PC-3 (cell line): ENCODE measurements around the gene KLHL9. TPM values are rescaled to one million over a fixed set of nuclear protein-coding genes. Genes with fewer than 3 reads are reported as not detected.
"Not testable (repeated sequence)": the region's sequence is repeated elsewhere in the genome, so short reads cannot be mapped to it uniquely, and the experiment has no call there.

Experiments used
- ATAC-seq: fragments of 200-7000 bp; cut with Tn5 transposase; 2 replicates; pipeline ENCODE4 v1.9.1; 2020; ENCODE audit warnings: mild to moderate bottlenecking, moderate library complexity
- BruUV-seq: library from RNA; stranded (reverse); fragments of 400-500 nt; replicated peaks from 2 replicates; lab custom pipeline; 2021; lab: Mats Ljungman, UMichigan
- CTCF ChIA-PET: fragments of 300-600 bp; sonication (Branson Sonifier 250); formaldehyde crosslinking; loops from one replicate; lab custom pipeline; 2022; ENCODE audit warnings: antibody characterized with exemption; lab: Charles Lee
- POLR2A ChIA-PET: fragments of 300-600 bp; sonication (Branson Sonifier 250); formaldehyde crosslinking; loops from one replicate; lab custom pipeline; 2022; ENCODE audit warnings: antibody characterized with exemption; ENCODE audit not compliant: unreplicated experiment; lab: Charles Lee
- DNase-seq: peaks from one replicate; pipeline ENCODE4 v3.0.0-alpha.2; 2015
- H2AFZ ChIP-seq: fragments of 300-600 bp; sonication (generic); 2 replicates; pipeline ENCODE4 v1.6.0; 2016; ENCODE audit warnings: antibody characterized with exemption, low read length
- H3F3A ChIP-seq: fragments of 300-600 bp; sonication (generic); one replicate; pipeline ENCODE4 v1.6.0; 2017; ENCODE audit warnings: antibody characterized with exemption, low read length, control low read depth, mild to moderate bottlenecking; ENCODE audit not compliant: unreplicated experiment
- H3K27ac ChIP-seq: fragments of 300-600 bp; sonication (generic); 2 replicates; pipeline ENCODE4 v1.5.1; 2016; ENCODE audit warnings: mild to moderate bottlenecking, low read length
- H3K27me3 ChIP-seq: fragments of 300-600 bp; sonication (generic); 2 replicates; pipeline ENCODE4 v1.6.1; 2016; ENCODE audit warnings: low read length, mixed read lengths
- H3K36me3 ChIP-seq: fragments of 300-600 bp; sonication (generic); 2 replicates; pipeline ENCODE4 v1.6.1; 2016; ENCODE audit warnings: low read depth, mixed run types, low read length, mixed read lengths
- H3K4me1 ChIP-seq: fragments of 300-600 bp; sonication (generic); 2 replicates; pipeline ENCODE4 v1.5.1; 2016; ENCODE audit warnings: low read length; ENCODE audit not compliant: insufficient read depth
- H3K4me2 ChIP-seq: fragments of 300-600 bp; sonication (generic); 2 replicates; pipeline ENCODE4 v1.6.0; 2016; ENCODE audit warnings: low read length
- H3K4me3 ChIP-seq: fragments of 300-600 bp; sonication (generic); 2 replicates; pipeline ENCODE4 v1.5.1; 2016; ENCODE audit warnings: mild to moderate bottlenecking, low read length, mixed read lengths
- H3K79me2 ChIP-seq: fragments of 300-600 bp; sonication (generic); 2 replicates; pipeline ENCODE4 v1.6.1; 2017; ENCODE audit warnings: low read length, mixed read lengths
- H3K9ac ChIP-seq: fragments of 300-600 bp; sonication (generic); 2 replicates; pipeline ENCODE4 v1.6.0; 2016; ENCODE audit warnings: mild to moderate bottlenecking, low read length
- H3K9me2 ChIP-seq: fragments of 300-600 bp; sonication (generic); replicated peaks from 2 replicates; pipeline ENCODE4 v1.6.1; 2016; ENCODE audit warnings: mixed run types, low read length, mixed read lengths
- H3K9me3 ChIP-seq: fragments of 300-600 bp; sonication (generic); 2 replicates; pipeline ENCODE4 v1.6.1; 2016; ENCODE audit warnings: low read length, mixed read lengths
- H4K20me1 ChIP-seq: fragments of 300-600 bp; sonication (generic); 2 replicates; pipeline ENCODE4 v1.6.1; 2016; ENCODE audit warnings: low read length, mixed read lengths
- EZH2 ChIP-seq: fragments of 300-600 bp; sonication (generic); IDR thresholded peaks from one replicate; pipeline ENCODE4 v1.6.1; 2017; ENCODE audit warnings: antibody characterized with exemption, mild to moderate bottlenecking, low read length; ENCODE audit not compliant: unreplicated experiment
- EZH2phosphoT487 ChIP-seq: fragments of 300-600 bp; sonication (generic); IDR thresholded peaks from 2 replicates; pipeline ENCODE4 v1.6.1; 2018; ENCODE audit warnings: mild to moderate bottlenecking, antibody characterized with exemption, low read length, borderline replicate concordance
- intact Hi-C: fragments of 100-400 bp; cut with micrococcal nuclease; formaldehyde crosslinking; loops from 2 replicates; pipeline ENCODE4 v1.9.0; 2023
- total RNA-seq: library from RNA; depleted of rRNA; stranded (reverse); fragments of >200 nt; gene quantifications from 2 replicates; pipeline ENCODE4 v1.2.3, GENCODE V29; 2014
- TF ChIP-seq, protein P1 (sequence below): fragments of 300-600 bp; sonication (generic); conservative IDR thresholded peaks from 2 replicates; pipeline ENCODE4 v1.5.1; 2017; ENCODE audit warnings: antibody characterized with exemption, low read depth, mild to moderate bottlenecking, low read length

Gene KLHL9
- total RNA-seq, 1 experiment from 2014 or later, result 11.2 TPM

DNA sequence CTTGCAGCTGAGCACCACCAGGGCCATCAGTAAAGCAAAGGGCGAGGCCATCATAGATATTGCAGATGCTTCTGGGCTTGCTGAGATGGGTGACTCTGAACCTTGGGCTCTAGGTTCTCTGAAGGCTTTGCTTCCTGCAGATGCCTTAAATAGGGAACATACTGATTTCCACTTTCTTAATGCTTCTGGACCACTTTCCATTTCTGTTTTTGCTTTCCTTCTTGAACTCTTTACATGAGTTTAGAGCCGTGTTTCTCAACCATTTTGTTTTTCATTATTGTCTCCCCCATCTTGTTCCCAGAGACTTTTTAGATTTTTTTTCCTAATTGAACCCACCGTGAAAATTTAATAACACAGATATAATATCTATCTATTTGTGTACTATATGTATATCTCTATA lies 32.8 kb upstream of the KLHL9 start, which contains the start of gene IFNA13:
Gene IFNA13, minus strand, starts transcription at position 101 of the 400 bp plus-strand sequence. Its CDS starts 47 bp downstream, at position 54.
- no peak within 1 kb of the TSS for H3K4me3 ChIP-seq
- TF ChIP-seq EZH2, result no peak
- TF ChIP-seq, protein P1, sequence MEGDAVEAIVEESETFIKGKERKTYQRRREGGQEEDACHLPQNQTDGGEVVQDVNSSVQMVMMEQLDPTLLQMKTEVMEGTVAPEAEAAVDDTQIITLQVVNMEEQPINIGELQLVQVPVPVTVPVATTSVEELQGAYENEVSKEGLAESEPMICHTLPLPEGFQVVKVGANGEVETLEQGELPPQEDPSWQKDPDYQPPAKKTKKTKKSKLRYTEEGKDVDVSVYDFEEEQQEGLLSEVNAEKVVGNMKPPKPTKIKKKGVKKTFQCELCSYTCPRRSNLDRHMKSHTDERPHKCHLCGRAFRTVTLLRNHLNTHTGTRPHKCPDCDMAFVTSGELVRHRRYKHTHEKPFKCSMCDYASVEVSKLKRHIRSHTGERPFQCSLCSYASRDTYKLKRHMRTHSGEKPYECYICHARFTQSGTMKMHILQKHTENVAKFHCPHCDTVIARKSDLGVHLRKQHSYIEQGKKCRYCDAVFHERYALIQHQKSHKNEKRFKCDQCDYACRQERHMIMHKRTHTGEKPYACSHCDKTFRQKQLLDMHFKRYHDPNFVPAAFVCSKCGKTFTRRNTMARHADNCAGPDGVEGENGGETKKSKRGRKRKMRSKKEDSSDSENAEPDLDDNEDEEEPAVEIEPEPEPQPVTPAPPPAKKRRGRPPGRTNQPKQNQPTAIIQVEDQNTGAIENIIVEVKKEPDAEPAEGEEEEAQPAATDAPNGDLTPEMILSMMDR, result no peak
- TF ChIP-seq EZH2phosphoT487, result no peak
- H3K9me3 ChIP-seq, result no peaks in the 10 kb centered on the region
- H3K36me3 ChIP-seq, result no peaks in the 10 kb centered on the region
- no peaks in the 10 kb centered on the region for H4K20me1 ChIP-seq
- no TSS peak for BruUV-seq
- H3K9ac ChIP-seq, result no peak within 1 kb of the TSS
- intact Hi-C loops, result no loop called here
- ATAC-seq (no peak), DNase-seq (no peak)
- H3K4me2 ChIP-seq, result no peak within 1 kb of the TSS
- CTCF ChIA-PET, result no interaction called here
- no peak within 1 kb of the TSS for H3K27ac ChIP-seq
- no peaks in the 10 kb centered on the region for H3K9me2 ChIP-seq
- H3K27me3 ChIP-seq, result no peaks in the 10 kb centered on the region
- no peaks in the 10 kb centered on the region for H3K79me2 ChIP-seq
- POLR2A ChIA-PET, result no interaction called here
- no peak within 1 kb of the TSS for H2AFZ ChIP-seq
- H3K4me1 ChIP-seq, result no peaks in the 10 kb centered on the region
- no peaks in the 10 kb centered on the region for H3F3A ChIP-seq

DNA sequence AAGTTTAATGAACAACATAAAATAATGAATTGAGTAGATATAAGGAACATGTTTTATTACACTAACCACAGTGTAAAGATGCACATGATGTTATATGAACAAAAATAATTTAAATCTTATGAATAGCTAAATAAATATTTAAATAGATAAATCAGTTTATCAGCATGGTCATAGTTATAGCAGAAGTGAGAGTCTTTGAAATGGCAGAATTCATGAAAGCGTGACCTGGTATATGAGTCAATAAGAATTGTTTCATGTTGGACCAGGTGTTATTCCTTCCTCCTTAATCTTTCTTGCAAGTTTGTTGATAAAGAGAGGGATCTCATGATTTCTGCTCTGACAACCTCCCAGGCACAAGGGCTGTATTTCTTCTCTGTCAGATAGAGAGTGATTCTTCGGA lies 32.0 kb upstream of the KLHL9 start:
- POLR2A ChIA-PET, H3K27me3 ChIP-seq, DNase-seq, intact Hi-C loops, H3K9me3 ChIP-seq, H3K4me2 ChIP-seq, CTCF ChIA-PET, H4K20me1 ChIP-seq, H2AFZ ChIP-seq, ATAC-seq, H3F3A ChIP-seq, H3K9me2 ChIP-seq, H3K27ac ChIP-seq, H3K9ac ChIP-seq, H3K4me1 ChIP-seq, H3K36me3 ChIP-seq, H3K79me2 ChIP-seq, H3K4me3 ChIP-seq, BruUV-seq: not testable (repeated sequence)

DNA sequence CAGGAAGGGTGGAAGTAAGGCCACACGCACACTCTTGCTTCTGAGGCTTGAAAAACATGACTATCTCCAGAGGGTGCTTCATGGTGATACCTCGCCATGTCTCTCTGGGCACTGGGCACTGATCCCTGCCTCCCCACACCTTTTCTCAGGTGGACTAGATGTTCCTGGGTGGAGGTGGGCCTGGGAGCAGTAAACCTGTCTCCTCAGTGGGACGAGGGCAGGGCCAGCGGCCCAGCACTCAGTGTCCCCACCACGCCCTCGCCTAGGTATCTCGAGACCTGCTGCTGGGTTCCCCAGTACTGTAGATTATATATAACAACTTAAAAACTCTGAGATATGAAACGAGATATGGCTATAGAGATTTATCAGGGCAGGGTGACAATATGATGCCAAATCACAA lies 27.1 kb upstream of the KLHL9 start:
- H3K4me1 ChIP-seq, result no peaks in the 10 kb centered on the region
- H3K4me2 ChIP-seq, result no peak overlapping the region
- H2AFZ ChIP-seq, result no peak overlapping the region
- no peaks in the 10 kb centered on the region for H3F3A ChIP-seq
- H3K79me2 ChIP-seq, result no peaks in the 10 kb centered on the region
- no peaks in the 10 kb centered on the region for H3K9me3 ChIP-seq
- H3K9ac ChIP-seq, result no peak overlapping the region
- intact Hi-C loops, result no loop called here
- no peaks in the 10 kb centered on the region for H3K36me3 ChIP-seq
- ChIA-PET CTCF (no interaction called here), POLR2A (no interaction called here)
- TF ChIP-seq, protein P1, result no peak
- no peak for TF ChIP-seq EZH2
- H3K27me3 ChIP-seq, result no peaks in the 10 kb centered on the region
- DNase-seq (no peak), ATAC-seq (no peak)
- no peaks in the 10 kb centered on the region for H3K9me2 ChIP-seq
- H4K20me1 ChIP-seq, result no peaks in the 10 kb centered on the region
- BruUV-seq, result no TSS peak
- H3K27ac ChIP-seq, result no peak overlapping the region
- no peak overlapping the region for H3K4me3 ChIP-seq
